Esophagus squamous epithelium (tissue), 4 donors: ENCODE results near the gene IL31RA.

Source experiments
- POLR2A ChIP-seq, 4 donors: fragments of 450-650 bp; IDR thresholded peaks; one replicate each; pipeline ENCODE4 v1.6.1; 2017; ENCODE audit warnings: antibody characterized with exemption in 4 of 4, mild to moderate bottlenecking in 4 of 4, moderate library complexity in 3 of 4
- TF ChIP-seq, protein P1 (sequence below), 6 experiments: fragments of 450-650 bp in 4 of 6; fragments of 200-600 bp in 2 of 6; sonication (generic) in 2 of 6; IDR thresholded peaks; one replicate each; pipeline ENCODE4 v1.5.1; 2016 to 2019; ENCODE audit warnings: antibody characterized with exemption in 6 of 6, mild to moderate bottlenecking in 4 of 6, moderate library complexity in 4 of 6

DNA sequence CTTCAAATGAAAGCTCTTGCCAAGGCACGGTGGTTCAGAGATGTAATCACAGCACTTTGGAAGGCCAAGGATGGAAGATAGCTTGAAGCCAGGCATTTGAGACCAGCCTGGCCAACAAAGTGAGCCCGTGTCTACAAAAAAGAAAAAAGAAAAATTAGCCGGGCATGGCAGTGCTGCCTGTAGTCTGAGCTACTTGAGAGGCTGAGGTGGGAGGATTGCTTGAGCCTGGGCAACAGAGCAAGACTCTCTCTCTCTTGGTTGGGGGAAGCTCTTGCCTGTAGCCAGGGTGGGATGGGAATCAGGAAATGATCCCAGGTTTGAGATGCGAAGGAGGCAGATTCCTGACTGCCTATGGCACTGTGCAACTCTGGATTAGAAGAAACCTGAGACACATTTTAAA lies 81.5 kb downstream of the IL31RA start:
- TF ChIP-seq, protein P1, sequence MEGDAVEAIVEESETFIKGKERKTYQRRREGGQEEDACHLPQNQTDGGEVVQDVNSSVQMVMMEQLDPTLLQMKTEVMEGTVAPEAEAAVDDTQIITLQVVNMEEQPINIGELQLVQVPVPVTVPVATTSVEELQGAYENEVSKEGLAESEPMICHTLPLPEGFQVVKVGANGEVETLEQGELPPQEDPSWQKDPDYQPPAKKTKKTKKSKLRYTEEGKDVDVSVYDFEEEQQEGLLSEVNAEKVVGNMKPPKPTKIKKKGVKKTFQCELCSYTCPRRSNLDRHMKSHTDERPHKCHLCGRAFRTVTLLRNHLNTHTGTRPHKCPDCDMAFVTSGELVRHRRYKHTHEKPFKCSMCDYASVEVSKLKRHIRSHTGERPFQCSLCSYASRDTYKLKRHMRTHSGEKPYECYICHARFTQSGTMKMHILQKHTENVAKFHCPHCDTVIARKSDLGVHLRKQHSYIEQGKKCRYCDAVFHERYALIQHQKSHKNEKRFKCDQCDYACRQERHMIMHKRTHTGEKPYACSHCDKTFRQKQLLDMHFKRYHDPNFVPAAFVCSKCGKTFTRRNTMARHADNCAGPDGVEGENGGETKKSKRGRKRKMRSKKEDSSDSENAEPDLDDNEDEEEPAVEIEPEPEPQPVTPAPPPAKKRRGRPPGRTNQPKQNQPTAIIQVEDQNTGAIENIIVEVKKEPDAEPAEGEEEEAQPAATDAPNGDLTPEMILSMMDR (IDR thresholded peaks at IDR 0.05), result no peak
- TF ChIP-seq POLR2A (IDR thresholded peaks at IDR 0.05), result no peak
